Esophagus squamous epithelium (tissue), 4 donors: Measurements from ENCODE around the gene CAMK4.

Source experiments
- POLR2A ChIP-seq, 4 donors: fragments of 450-650 bp; IDR thresholded peaks; one replicate each; pipeline ENCODE4 v1.6.1; 2017; ENCODE audit warnings: antibody characterized with exemption in 4 of 4, mild to moderate bottlenecking in 4 of 4, moderate library complexity in 3 of 4
- TF ChIP-seq, protein P1 (sequence below), 6 experiments: fragments of 450-650 bp in 4 of 6; fragments of 200-600 bp in 2 of 6; sonication (generic) in 2 of 6; IDR thresholded peaks; one replicate each; pipeline ENCODE4 v1.5.1; 2016 to 2019; ENCODE audit warnings: antibody characterized with exemption in 6 of 6, mild to moderate bottlenecking in 4 of 6, moderate library complexity in 4 of 6

DNA sequence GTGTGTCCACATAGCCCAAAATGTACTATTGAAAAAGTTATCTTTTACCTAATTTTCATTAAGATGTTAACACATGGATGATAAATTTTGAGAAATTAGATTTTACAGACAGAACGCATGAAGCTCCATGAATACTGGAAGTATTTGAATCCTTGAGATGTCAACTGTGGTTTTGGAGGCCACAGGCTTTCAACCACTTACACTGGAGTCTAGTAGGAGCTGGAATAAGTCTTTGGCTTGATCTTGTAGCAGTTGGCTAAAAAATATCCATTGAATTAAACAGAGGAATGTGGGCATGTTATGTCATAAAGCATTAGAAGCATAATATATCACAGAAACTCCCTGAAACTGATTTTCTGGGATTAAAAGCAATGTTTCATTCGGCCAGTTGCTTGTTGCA, 52.9 kb downstream of the CAMK4 start:
- TF ChIP-seq, protein P1, sequence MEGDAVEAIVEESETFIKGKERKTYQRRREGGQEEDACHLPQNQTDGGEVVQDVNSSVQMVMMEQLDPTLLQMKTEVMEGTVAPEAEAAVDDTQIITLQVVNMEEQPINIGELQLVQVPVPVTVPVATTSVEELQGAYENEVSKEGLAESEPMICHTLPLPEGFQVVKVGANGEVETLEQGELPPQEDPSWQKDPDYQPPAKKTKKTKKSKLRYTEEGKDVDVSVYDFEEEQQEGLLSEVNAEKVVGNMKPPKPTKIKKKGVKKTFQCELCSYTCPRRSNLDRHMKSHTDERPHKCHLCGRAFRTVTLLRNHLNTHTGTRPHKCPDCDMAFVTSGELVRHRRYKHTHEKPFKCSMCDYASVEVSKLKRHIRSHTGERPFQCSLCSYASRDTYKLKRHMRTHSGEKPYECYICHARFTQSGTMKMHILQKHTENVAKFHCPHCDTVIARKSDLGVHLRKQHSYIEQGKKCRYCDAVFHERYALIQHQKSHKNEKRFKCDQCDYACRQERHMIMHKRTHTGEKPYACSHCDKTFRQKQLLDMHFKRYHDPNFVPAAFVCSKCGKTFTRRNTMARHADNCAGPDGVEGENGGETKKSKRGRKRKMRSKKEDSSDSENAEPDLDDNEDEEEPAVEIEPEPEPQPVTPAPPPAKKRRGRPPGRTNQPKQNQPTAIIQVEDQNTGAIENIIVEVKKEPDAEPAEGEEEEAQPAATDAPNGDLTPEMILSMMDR (IDR thresholded peaks at IDR 0.05) = no peak
- TF ChIP-seq POLR2A (IDR thresholded peaks at IDR 0.05) = no peak
